Spleen (tissue), 7 donors: ENCODE results near the gene CPD.
"Not testable (repeated sequence)": the region's sequence is repeated elsewhere in the genome, so short reads cannot be mapped to it uniquely, and the experiment has no call there.

ENCODE experiments used
- POLR2AphosphoS5 ChIP-seq, 3 donors: sonication (generic); formaldehyde crosslinking; IDR thresholded peaks; one replicate each; pipeline ENCODE4 v1.5.1; 2017; ENCODE audit warnings: antibody characterized with exemption in 3 of 3
- TF ChIP-seq, protein P1 (sequence below), 11 experiments: fragments of 200-600 bp in 7 of 11; fragments of 450-650 bp in 4 of 11; sonication (generic) in 4 of 11; IDR thresholded peaks in 8 of 11; conservative IDR thresholded peaks in 3 of 11; 1 replicate in 7 of 11; 2 replicates in 4 of 11; pipeline versions ENCODE4 v1.4.0 to v1.8.0; 2016 to 2021; ENCODE audit warnings: antibody characterized with exemption in 11 of 11, inconsistent platforms in 4 of 11, mild to moderate bottlenecking in 1 of 11
- donor health status: DM: no; HTN: no; CAD: no; lungs with moderate emphysema.
- donor health status: DM: no; HTN: no; CAD: no.
- donor health status: DM: no; HTN: no; CAD: no.

DNA sequence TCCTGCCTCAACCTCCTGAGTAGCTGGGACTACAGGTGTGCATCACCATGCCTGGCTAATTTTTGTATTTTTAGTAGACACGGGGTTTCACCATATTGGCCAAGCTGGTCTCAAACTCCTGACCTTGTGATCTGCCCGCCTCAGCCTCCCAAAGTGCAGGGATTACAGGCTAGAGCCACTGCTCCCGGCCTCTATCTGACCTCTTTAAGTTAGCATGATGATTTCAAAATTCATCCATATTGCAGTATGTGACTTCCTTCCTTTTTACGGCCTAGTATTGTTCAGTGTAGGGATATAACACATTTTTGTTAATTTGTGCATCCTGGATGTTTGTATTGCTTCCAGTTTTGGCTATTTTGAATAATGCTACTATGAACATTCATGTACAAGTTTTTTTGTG, 27.5 kb upstream of the CPD start:
- TF ChIP-seq, protein P1, sequence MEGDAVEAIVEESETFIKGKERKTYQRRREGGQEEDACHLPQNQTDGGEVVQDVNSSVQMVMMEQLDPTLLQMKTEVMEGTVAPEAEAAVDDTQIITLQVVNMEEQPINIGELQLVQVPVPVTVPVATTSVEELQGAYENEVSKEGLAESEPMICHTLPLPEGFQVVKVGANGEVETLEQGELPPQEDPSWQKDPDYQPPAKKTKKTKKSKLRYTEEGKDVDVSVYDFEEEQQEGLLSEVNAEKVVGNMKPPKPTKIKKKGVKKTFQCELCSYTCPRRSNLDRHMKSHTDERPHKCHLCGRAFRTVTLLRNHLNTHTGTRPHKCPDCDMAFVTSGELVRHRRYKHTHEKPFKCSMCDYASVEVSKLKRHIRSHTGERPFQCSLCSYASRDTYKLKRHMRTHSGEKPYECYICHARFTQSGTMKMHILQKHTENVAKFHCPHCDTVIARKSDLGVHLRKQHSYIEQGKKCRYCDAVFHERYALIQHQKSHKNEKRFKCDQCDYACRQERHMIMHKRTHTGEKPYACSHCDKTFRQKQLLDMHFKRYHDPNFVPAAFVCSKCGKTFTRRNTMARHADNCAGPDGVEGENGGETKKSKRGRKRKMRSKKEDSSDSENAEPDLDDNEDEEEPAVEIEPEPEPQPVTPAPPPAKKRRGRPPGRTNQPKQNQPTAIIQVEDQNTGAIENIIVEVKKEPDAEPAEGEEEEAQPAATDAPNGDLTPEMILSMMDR (IDR thresholded peaks at IDR 0.05 in 8 of 11, conservative IDR thresholded peaks at IDR 0.05 in 3 of 11): not testable (repeated sequence)
- not testable (repeated sequence) for TF ChIP-seq POLR2AphosphoS5 (IDR thresholded peaks at IDR 0.05)
